Head of caudate nucleus (tissue), 42 donors: ENCODE data around the gene C6orf15.

Experiments
- DNase-seq, 42 donors: peaks; one replicate each; pipeline versions ENCODE4 v3.0.0 to v3.0.0-alpha.2; 2020 to 2021; ENCODE audit warnings: mixed read lengths in 7 of 42
- intact Hi-C: fragments of 100-400 bp; cut with DNase I; formaldehyde crosslinking; loops from one replicate; pipeline ENCODE4 v1.15.0; 2022

C6orf15 gene

DNA sequence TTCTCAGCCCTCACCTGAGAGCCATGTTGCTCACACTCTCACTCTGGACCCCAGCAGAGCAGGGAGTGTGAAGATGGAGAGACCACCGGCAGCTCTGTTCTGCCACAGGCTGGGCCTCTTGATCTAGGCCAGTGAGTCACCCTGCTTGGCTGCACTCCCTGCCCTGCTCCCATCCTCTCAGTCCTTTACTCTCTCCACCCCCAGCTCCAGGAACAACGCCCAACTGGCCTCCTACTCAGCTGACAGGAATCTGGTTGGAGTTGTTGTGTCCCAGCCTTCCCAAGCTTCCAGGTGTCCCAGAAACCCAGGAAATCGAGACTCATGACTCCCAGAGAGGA is 2.1 kb upstream of the C6orf15 start, which contains the start of gene PSORS1C1:
TSS of gene PSORS1C1 (plus strand) at position 260 of the 338 bp plus-strand sequence. CDS start 14,833 bp downstream, outside the sequence.
- intact Hi-C loops, result no loop called here
- peak in 27 of 42 donors; percentile 7 to 73 (median 48) for DNase-seq

DNA sequence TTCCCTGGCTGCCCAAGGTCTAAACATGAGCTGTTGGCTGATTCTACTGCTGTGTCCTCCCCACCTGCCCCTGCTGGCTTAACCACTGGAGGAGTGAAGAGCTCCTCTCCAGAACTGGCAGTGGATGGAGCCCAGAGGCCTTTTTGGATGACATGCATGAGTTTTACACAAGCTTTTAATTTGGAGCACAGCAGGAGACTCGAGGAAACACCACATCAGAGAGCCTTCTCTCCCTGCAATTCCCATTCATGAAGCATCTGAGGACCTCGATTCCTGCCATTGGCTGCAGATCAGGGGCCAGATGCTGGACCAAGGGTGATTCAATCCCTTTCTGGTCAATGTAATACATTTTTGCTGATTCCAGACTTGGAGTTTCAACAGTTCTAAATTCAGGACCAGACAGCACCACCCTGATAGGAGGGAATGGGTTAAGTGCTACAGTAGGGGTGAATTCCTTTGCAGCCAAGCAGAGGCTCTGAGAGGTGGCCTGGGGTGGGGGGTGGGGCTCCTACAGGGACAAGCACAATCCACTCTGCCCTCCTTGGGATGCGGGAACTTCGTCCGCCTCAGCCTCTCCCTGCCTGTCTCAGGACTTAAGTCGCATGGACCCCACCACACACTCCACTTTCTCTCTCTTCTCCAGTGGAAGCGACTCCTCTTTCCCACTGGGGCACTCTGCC is 1.6 kb upstream of the C6orf15 start:
- intact Hi-C loops, result no loop called here
- DNase-seq, result no peak

- intact Hi-C loops, result no loop called here
- peak in 1 of 42 donors; percentile 7 for DNase-seq
These were observed 663 bp downstream of the C6orf15 start for GRCh38 chr6:31111712-31112111.

GRCh38 chr6:31110825-31111582 is 1.4 kb downstream of the C6orf15 start:
- intact Hi-C loops, result no loop called here
- DNase-seq, result no peak

DNA sequence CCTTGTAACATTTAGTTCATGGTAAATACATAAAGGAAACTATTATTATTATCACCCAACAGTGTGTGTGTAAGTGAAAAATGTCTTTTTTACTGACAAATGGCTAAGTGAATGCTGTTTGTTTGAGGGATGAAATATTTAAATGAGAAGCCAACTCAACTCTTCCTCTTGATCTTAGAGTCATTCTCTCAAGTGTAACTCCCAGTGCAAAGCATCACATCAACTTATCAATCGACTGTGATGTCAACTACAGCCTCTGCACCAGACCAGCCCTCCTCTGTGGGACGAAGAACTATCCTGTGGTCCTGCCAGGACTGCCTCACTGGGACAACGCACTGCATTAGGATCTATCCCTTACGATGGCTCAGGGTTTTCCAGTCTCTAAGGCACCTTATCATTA is 5.3 kb downstream of the C6orf15 start:
- intact Hi-C loops, result no loop called here
- no peak for DNase-seq

DNA sequence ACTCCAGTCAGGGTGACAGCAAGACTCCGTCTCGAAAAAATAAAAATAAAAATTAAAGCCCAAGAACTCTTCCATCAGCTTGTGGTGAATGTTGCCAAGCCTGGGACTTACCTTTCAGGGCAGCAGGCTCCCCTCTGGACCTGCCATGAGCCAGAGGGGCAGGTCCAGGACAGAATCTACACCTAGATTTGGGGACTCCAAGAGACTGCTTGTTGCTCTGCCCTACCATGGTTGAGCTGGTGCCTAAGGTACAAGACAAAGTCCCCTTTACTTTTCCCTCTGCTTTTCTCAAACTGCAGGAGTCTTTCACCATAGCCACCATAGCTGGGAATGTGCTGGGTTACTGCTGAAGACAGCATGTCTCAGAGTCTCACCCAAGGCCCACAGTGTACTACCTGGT is 9.2 kb downstream of the C6orf15 start:
- no peak for DNase-seq
- intact Hi-C loops, result no loop called here

GRCh38 chr6:31098449-31098938 is 13.9 kb downstream of the C6orf15 start:
- intact Hi-C loops, result no loop called here

GRCh38 chr6:31096656-31097055 is 15.7 kb downstream of the C6orf15 start:
- no peak for DNase-seq
- intact Hi-C loops, result no loop called here

More at GRCh38 chr6:31098449-31098938, 13.9 kb downstream of the C6orf15 start:
- no peak for DNase-seq

GRCh38 chr6:31096215-31096614 is 16.2 kb downstream of the C6orf15 start:
- DNase-seq, result no peak

DNA sequence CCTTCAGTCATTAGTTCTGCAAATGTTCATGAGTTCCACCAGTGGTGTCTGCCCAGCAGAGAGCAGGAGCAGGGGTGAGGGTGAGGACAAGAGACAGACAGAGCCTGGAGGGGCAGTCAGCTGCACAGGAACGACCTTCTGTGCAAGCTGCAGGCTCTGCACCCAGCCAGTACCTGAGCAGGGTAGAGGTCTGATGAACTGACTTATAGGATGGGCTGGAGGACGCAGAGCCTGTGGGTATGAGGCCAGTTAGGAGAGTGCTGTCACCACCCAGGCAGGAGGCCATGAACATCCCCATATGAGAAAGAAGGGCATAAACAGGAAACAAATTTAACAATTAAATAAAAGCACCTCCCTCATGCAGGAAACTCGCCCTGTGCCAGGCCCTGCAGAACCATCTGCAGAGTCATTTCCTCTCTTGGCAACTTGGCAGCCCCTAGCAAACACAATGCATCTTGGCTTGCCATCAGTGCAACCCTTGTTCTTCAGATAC is 17.9 kb downstream of the C6orf15 start:
- intact Hi-C loops, result no loop called here
- no peak for DNase-seq

More at GRCh38 chr6:31096215-31096614, 16.2 kb downstream of the C6orf15 start:
- intact Hi-C loops, result no loop called here

GRCh38 chr6:31092769-31093505 is 19.4 kb downstream of the C6orf15 start:
- DNase-seq, result no peak
- intact Hi-C loops, result no loop called here

DNA sequence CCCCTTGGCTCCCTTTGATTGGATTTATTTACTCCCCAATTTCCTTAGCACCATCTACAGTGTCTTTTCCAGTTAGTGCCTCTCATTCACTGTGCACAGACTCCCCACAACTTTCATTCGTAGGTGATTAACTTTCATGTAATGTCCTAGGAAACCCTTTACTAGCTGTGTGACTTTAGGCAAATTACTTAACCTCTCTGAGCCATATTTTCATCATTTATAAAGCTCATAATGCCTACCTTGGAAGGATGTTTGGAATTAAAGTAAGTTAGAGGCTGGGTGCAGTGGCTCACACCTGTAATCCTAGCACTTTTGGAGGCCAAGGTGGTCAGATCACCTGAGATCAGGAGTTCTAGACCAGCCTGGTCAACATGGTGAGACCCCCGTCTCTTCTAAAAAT is 20.1 kb downstream of the C6orf15 start:
- intact Hi-C loops, result no loop called here
- DNase-seq, result no peak

DNA sequence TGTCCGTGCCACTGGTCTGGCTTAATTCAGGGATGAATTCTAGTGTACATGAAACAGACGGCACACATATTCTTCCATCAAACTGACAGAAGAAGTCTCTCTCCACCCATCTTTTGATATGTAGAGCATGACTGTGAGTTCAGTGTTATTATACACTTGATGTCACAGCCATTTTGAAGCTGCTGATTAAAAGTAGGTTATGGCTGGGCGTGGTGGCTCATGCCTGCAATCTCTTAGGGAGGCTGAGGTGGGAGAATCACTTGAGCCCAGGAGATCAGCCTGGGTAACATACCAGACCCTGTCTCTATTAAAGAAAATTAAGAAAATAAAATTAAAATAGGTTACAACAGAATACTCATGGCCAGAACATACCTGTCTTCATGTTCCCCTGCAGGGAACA is 20.7 kb downstream of the C6orf15 start:
- DNase-seq, result no peak
- intact Hi-C loops, result no loop called here

- DNase-seq, result no peak
- intact Hi-C loops, result no loop called here
These were observed 21.4 kb downstream of the C6orf15 start for GRCh38 chr6:31090973-31091364.

GRCh38 chr6:31090275-31090972 is 22.0 kb downstream of the C6orf15 start:
- DNase-seq, result no peak
- intact Hi-C loops, result no loop called here

- intact Hi-C loops, result no loop called here
- DNase-seq, result peak; percentile 56 to 96 (median 89)
These were observed 24.8 kb downstream of the C6orf15 start for GRCh38 chr6:31087494-31088089.

DNA sequence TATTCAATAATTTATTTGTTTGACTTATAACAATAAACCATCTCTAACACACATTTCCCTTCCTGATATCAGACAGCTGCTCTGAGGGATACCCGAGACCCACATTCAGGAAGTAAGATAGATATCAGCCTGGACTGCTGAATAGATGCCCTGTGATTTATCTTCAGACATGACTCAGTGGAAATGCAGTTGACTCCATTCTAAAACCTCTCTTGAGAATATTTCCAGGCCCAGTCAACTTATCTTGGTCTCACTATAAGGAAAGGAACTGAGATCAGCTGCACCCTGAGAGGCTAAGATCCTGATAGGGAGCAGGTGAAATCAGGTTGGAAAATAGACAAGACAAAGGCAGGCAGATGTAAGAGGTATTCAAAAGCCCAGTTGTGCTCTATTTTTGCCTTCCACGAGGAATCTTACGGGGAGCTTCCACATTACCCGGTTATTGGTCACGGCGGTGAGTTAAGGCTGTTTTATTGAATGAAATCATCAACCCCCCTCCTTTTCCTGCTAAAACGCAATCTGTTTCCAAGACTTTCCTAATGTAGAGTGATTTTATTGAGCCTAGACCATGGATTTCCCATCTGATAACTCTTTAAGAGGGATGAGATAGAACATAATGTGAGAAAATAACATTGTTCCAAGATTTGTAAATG is 25.5 kb downstream of the C6orf15 start:
- no peak for DNase-seq
- intact Hi-C loops, result no loop called here

DNA sequence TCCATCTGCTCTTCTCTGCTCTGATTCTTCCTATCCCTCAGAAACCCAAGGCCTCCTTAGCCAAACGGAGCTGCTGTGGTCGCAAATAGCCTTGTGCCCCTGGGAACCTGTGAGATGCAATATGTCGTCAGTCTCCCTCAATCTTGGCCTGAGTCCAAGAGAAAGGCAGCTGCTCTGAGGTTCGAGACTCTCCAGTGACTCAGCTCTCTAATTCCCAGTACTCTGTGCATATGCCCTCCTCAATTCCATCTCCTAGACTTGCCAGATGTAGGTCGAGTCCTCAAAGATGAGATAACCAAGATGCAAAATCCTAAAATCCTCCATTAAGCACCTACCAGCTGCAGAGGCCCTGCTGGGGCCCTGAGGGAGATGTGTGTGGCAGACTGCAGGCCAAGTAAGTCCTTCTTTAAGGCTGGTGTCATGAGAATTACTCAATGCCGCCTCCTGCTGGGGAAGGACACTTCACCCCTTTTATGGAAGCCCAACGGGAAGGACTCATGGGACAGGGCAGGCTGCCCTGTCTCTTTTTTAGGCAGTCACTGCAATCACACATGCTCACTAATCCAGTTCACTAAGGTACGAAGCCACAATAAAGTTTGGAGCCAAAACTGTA is 28.5 kb downstream of the C6orf15 start:
- DNase-seq, result peak in 14 of 42 donors; percentile 16 to 57 (median 40)
- intact Hi-C loops, result loop anchor here (5.0 kb wide), 1 partner anchor 257 kb away; no protein-coding TSS in a partner anchor
